Gastrocnemius medialis (tissue), 4 donors: ENCODE measurements around the gene MALRD1. TPM values are rescaled to one million over a fixed set of nuclear protein-coding genes. Genes with fewer than 3 reads are reported as not detected.

ENCODE experiments used
- ATAC-seq, 2 donors: fragments of 150-250 bp; one replicate each; pipeline ENCODE4 v1.9.1; 2016
- DNase-seq, 2 donors: peaks; one replicate each; pipeline ENCODE4 v3.0.0-alpha.2; 2019
- H3K27ac ChIP-seq, 4 donors: fragments of 200-600 bp; sonication (generic); 1 replicate in 1 of 4; 2 replicates in 3 of 4; pipeline ENCODE4 v1.5.1; 2016 to 2018; ENCODE audit warnings: mild to moderate bottlenecking in 2 of 4, moderate library complexity in 1 of 4
- H3K27me3 ChIP-seq, 3 donors: fragments of 200-600 bp; sonication (generic) in 2 of 3; 1 replicate in 1 of 3; 2 replicates in 2 of 3; pipeline versions ENCODE4 v1.5.1 to v1.6.0; 2016 to 2019; ENCODE audit warnings: mild to moderate bottlenecking in 1 of 3, moderate library complexity in 1 of 3
- H3K36me3 ChIP-seq, 2 donors: fragments of 200-600 bp; sonication (generic) in 1 of 2; one replicate each; pipeline ENCODE4 v1.5.1; 2017 to 2018
- H3K4me1 ChIP-seq, 2 donors: fragments of 200-600 bp; sonication (generic) in 1 of 2; one replicate each; pipeline ENCODE4 v1.5.1; 2016 to 2017; ENCODE audit warnings: mild to moderate bottlenecking in 2 of 2
- H3K4me3 ChIP-seq, 4 donors: fragments of 200-600 bp; sonication (generic) in 3 of 4; 1 replicate in 1 of 4; 2 replicates in 3 of 4; pipeline ENCODE4 v1.5.1; 2016 to 2019; ENCODE audit warnings: mild to moderate bottlenecking in 2 of 4
- H3K9me3 ChIP-seq, 3 donors: fragments of 200-600 bp; sonication (generic) in 2 of 3; 1 replicate in 1 of 3; 2 replicates in 2 of 3; pipeline ENCODE4 v1.5.1; 2016 to 2019
- POLR2A ChIP-seq, 2 donors: fragments of 450-650 bp; IDR thresholded peaks; one replicate each; pipeline ENCODE4 v1.6.1; 2017; ENCODE audit warnings: antibody characterized with exemption in 2 of 2, mild to moderate bottlenecking in 2 of 2, moderate library complexity in 2 of 2
- in situ Hi-C, 4 donors: fragments of 200-750 bp; cut with MboI; loops; one replicate each; pipeline versions ENCODE4 v1.15.0 to v1.8.0; 2017; ENCODE audit warnings: low sequenced_read_pairs in 4 of 4
- intact Hi-C: fragments of 100-400 bp; cut with DNase I; formaldehyde crosslinking; loops from one replicate; pipeline ENCODE4 v1.15.1; 2023; ENCODE audit warnings: low total_unique reads
- total RNA-seq, 4 donors: library from RNA; depleted of rRNA; stranded (reverse); fragments of >200 nt; gene quantifications; one replicate each; pipeline versions ENCODE4 v1.1.0 to v1.2.3, GENCODE V29; 2016
- TF ChIP-seq, protein P1 (sequence below), 5 experiments: fragments of 450-650 bp in 3 of 5; fragments of 200-600 bp in 2 of 5; sonication (generic) in 2 of 5; IDR thresholded peaks in 4 of 5; conservative IDR thresholded peaks in 1 of 5; 1 replicate in 4 of 5; 2 replicates in 1 of 5; pipeline ENCODE4 v1.5.1; 2016 to 2019; ENCODE audit warnings: antibody characterized with exemption in 5 of 5, mild to moderate bottlenecking in 3 of 5, moderate library complexity in 3 of 5

The MALRD1 gene
- total RNA-seq, 4 donors from 2014 or later: 0.75 TPM; not detected in 3

DNA sequence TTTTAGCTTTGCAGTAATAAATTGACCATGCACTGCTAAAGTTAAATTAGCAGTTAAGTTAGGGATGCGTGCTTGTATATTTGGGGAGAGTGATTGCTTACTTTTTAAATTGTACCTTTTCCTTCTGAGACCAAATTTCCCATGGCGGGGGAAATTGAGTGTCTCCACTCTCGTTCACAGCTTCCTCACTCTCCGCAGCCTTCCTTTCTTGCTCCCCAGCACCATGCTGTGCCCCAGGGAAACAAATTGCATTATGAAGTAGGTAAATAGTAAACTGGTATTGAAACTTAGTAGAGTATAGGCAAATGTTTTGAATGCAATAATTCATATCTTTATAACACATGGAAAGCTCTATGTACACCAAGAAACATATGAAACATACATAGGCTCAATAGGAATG is 85.4 kb downstream of the MALRD1 start:
- no peak for TF ChIP-seq POLR2A (IDR thresholded peaks at IDR 0.05)
- TF ChIP-seq, protein P1, sequence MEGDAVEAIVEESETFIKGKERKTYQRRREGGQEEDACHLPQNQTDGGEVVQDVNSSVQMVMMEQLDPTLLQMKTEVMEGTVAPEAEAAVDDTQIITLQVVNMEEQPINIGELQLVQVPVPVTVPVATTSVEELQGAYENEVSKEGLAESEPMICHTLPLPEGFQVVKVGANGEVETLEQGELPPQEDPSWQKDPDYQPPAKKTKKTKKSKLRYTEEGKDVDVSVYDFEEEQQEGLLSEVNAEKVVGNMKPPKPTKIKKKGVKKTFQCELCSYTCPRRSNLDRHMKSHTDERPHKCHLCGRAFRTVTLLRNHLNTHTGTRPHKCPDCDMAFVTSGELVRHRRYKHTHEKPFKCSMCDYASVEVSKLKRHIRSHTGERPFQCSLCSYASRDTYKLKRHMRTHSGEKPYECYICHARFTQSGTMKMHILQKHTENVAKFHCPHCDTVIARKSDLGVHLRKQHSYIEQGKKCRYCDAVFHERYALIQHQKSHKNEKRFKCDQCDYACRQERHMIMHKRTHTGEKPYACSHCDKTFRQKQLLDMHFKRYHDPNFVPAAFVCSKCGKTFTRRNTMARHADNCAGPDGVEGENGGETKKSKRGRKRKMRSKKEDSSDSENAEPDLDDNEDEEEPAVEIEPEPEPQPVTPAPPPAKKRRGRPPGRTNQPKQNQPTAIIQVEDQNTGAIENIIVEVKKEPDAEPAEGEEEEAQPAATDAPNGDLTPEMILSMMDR (IDR thresholded peaks at IDR 0.05 in 4 of 5, conservative IDR thresholded peaks at IDR 0.05 in 1 of 5): no peak
- no peak for DNase-seq
- intact Hi-C loops: no loop called here
- H3K4me3 ChIP-seq: no peak overlapping the region
- no peak for ATAC-seq
- no peak overlapping the region for H3K27ac ChIP-seq
- H3K9me3 ChIP-seq: no peaks in the 10 kb centered on the region
- no peaks in the 10 kb centered on the region for H3K4me1 ChIP-seq
- no peaks in the 10 kb centered on the region for H3K27me3 ChIP-seq
- no peaks in the 10 kb centered on the region for H3K36me3 ChIP-seq
- in situ Hi-C loops: no loop called here

DNA sequence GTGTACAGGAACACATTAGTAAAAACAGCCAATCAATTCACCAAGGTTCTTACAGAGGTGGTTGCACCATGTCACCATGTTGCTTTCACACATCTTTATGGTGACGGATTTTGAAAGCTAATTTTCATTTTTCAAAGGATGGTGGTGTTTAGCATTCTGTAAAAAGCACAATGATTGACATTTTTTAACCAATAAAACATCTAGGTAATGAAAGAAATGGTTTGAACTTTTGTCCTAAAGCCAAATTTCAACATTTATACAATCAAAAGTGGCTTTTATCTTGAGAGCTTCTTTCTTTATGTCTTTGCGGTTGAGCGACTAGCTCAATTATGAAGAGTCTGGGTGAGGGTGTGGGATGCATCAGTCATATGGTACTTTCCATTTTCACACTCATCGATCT is 94.4 kb downstream of the MALRD1 start:
- ATAC-seq: no peak
- in situ Hi-C loops: no loop called here

DNA sequence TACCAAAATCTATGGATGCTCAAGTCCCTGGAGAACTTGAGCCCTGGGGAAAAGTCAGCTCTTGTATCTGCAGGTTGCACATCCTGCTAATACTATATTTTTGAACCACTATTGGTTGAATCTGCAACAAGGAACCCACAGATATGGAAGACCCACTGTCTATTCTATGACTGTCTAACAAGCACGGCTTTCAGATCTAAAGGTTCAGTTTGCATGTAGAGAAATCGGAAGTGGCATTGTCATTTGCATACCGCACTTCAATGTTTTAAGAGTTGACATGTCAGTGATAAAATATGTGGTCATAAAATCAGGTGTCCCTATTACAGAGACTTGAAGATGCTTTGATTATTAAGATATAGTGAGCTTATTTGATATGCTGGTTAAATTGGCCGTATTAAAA is 95.6 kb downstream of the MALRD1 start:
- Histone ChIP-seq H3K36me3 (no peaks in the 10 kb centered on the region), H3K27me3 (no peaks in the 10 kb centered on the region), H3K4me3 (no peak overlapping the region), H3K9me3 (no peaks in the 10 kb centered on the region), H3K27ac (no peak overlapping the region), H3K4me1 (no peaks in the 10 kb centered on the region)
- no peak for DNase-seq
- ATAC-seq: no peak
- in situ Hi-C loops (no loop called here), intact Hi-C loops (no loop called here)
- TF ChIP-seq POLR2A (IDR thresholded peaks at IDR 0.05): no peak
- TF ChIP-seq, protein P1 (IDR thresholded peaks at IDR 0.05 in 4 of 5, conservative IDR thresholded peaks at IDR 0.05 in 1 of 5): no peak

More for the DNA sequence above, 94.4 kb downstream of the MALRD1 start:
- no peak overlapping the region for H3K4me3 ChIP-seq
- intact Hi-C loops: no loop called here
- no peak overlapping the region for H3K27ac ChIP-seq
- no peaks in the 10 kb centered on the region for H3K4me1 ChIP-seq
- no peak for TF ChIP-seq POLR2A (IDR thresholded peaks at IDR 0.05)
- TF ChIP-seq, protein P1 (IDR thresholded peaks at IDR 0.05 in 4 of 5, conservative IDR thresholded peaks at IDR 0.05 in 1 of 5): no peak
- no peaks in the 10 kb centered on the region for H3K27me3 ChIP-seq
- no peak for DNase-seq
- H3K9me3 ChIP-seq: no peaks in the 10 kb centered on the region
- H3K36me3 ChIP-seq: no peaks in the 10 kb centered on the region

DNA sequence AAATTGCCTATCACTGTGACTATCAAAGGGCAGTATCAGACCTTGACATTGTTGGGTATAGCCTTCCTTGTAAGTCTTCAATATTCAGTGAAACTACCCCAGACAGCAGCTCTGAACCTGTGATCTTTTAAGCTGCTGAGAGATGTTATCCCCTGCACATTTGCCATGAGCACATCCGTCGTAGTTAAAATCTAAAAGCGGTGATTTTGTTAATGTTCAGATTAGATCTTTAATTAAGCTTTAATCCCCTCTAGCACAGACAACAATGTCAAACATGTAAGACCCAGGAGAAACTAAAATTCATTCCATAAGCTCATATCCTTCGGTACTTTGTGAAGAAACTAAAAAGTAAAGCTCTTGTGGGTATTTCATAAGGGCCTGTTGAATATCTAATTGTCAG is 105.8 kb downstream of the MALRD1 start:
- Histone ChIP-seq H3K36me3 (no peaks in the 10 kb centered on the region), H3K27me3 (no peaks in the 10 kb centered on the region), H3K4me3 (no peak overlapping the region), H3K4me1 (no peaks in the 10 kb centered on the region), H3K9me3 (no peaks in the 10 kb centered on the region), H3K27ac (no peak overlapping the region)
- in situ Hi-C loops: no loop called here
- intact Hi-C loops: no loop called here
- DNase-seq: no peak
- TF ChIP-seq, protein P1 (IDR thresholded peaks at IDR 0.05 in 4 of 5, conservative IDR thresholded peaks at IDR 0.05 in 1 of 5): no peak
- ATAC-seq: no peak

DNA sequence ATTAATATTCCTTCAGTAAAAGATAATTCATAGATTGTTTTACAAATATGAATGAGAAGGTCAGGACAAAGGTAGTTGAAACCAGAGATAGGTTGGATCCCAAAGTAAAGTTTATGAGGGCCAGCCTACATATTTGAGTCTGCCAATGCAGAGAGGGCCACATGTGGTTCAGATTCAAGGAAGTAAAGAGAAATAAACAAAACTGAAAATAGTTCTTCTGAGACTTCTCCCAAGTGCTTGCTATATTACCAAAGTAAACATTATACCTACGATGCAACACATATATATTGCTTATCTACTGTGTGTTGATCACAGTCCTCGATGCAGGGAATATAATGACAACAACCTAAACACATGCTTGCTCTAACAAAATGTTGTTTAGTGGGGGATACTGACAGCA is 109.8 kb downstream of the MALRD1 start:
- H3K36me3 ChIP-seq: no peaks in the 10 kb centered on the region
- DNase-seq (no peak), ATAC-seq (no peak)
- intact Hi-C loops (no loop called here), in situ Hi-C loops (no loop called here)
- H3K27me3 ChIP-seq: no peaks in the 10 kb centered on the region
- TF ChIP-seq, protein P1 (IDR thresholded peaks at IDR 0.05 in 4 of 5, conservative IDR thresholded peaks at IDR 0.05 in 1 of 5): no peak
- TF ChIP-seq POLR2A (IDR thresholded peaks at IDR 0.05): no peak
- no peaks in the 10 kb centered on the region for H3K4me1 ChIP-seq
- no peaks in the 10 kb centered on the region for H3K9me3 ChIP-seq
- no peak overlapping the region for H3K4me3 ChIP-seq
- H3K27ac ChIP-seq: no peak overlapping the region
